K562 (cell line): Measurements from ENCODE around the gene VPS26A. TPM values are rescaled to one million over a fixed set of nuclear protein-coding genes. Genes with fewer than 3 reads are reported as not detected.

ENCODE experiments used
- ATF1 ChIP-seq, 2 experiments: fragments of 450-650 bp in 1 of 2; IDR thresholded peaks; 2 replicates each; pipeline ENCODE4 v1.6.1; 2016; ENCODE audit warnings: missing compliant biosample characterization in 1 of 2, missing genetic modification characterization in 1 of 2
- BRD4 ChIP-seq: fragments of 200-600 bp; sonication (generic); IDR thresholded peaks from 2 replicates; pipeline ENCODE4 v1.6.1; 2017; ENCODE audit warnings: inconsistent platforms
- CCAR2 ChIP-seq: fragments of 200-400 bp; formaldehyde crosslinking; IDR thresholded peaks from 2 replicates; pipeline ENCODE4 v1.6.1; 2017; ENCODE audit warnings: mild to moderate bottlenecking, low read depth, low read length
- CTCFL ChIP-seq: IDR thresholded peaks from 2 replicates; pipeline ENCODE4 v1.6.1; 2011; ENCODE audit warnings: borderline replicate concordance, low read depth, mild to moderate bottlenecking, moderate library complexity, low read length; ENCODE audit not compliant: insufficient read depth, poor library complexity, severe bottlenecking
- DPF2 ChIP-seq: fragments of 450-650 bp; IDR thresholded peaks from 2 replicates; pipeline ENCODE4 v1.6.1; 2016
- ETV5 ChIP-seq: sonication (generic); formaldehyde crosslinking; IDR thresholded peaks from 2 replicates; pipeline ENCODE4 v1.4.0; 2020; ENCODE audit warnings: low read depth, mild to moderate bottlenecking, missing genetic modification reagents
- FUS ChIP-seq: fragments of 200-400 bp; formaldehyde crosslinking; optimal IDR thresholded peaks from 2 replicates; pipeline ENCODE3; 2017; ENCODE audit warnings: low read depth, low read length
- GABPA ChIP-seq: fragments of 200-800 bp; sonication (Bioruptor generic); conservative IDR thresholded peaks from 2 replicates; pipeline ENCODE4 v1.6.1; 2016; ENCODE audit warnings: low read depth, missing genetic modification characterization, missing compliant biosample characterization
- GATAD2B ChIP-seq: fragments of 450-650 bp; IDR thresholded peaks from 2 replicates; pipeline ENCODE4 v1.6.1; 2017; ENCODE audit warnings: mild to moderate bottlenecking, borderline replicate concordance
- JUNB ChIP-seq: fragments of 450-650 bp; formaldehyde crosslinking; conservative IDR thresholded peaks from 2 replicates; pipeline ENCODE4 v1.4.0; 2020; ENCODE audit warnings: mild to moderate bottlenecking
- KLF10 ChIP-seq: fragments of 250-450 bp; sonication (Bioruptor Pico); IDR thresholded peaks from 2 replicates; pipeline ENCODE4 v1.6.1; 2021; ENCODE audit warnings: matching md5 sums
- MAFK ChIP-seq: IDR thresholded peaks from 2 replicates; pipeline ENCODE4 v1.6.1; 2011; ENCODE audit warnings: low read length, improper control_type of control experiment
- NFIC ChIP-seq: fragments of 450-650 bp; IDR thresholded peaks from 2 replicates; pipeline ENCODE4 v1.6.1; 2017; ENCODE audit warnings: mild to moderate bottlenecking, inconsistent platforms
- NR2C1 ChIP-seq, 2 experiments: fragments of 450-650 bp; IDR thresholded peaks; 2 replicates each; pipeline ENCODE4 v1.6.1; 2017; ENCODE audit warnings: mild to moderate bottlenecking in 2 of 2, antibody characterized with exemption in 1 of 2, inconsistent platforms in 1 of 2, missing compliant biosample characterization in 1 of 2, missing genetic modification characterization in 1 of 2
- NR2C2 ChIP-seq, 2 experiments: fragments of 200-800 bp in 1 of 2; sonication (Bioruptor generic) in 1 of 2; sonication (generic) in 1 of 2; formaldehyde crosslinking in 1 of 2; IDR thresholded peaks; 2 replicates each; pipeline versions ENCODE4 v1.6.1 to v1.8.0; 2016 to 2022; ENCODE audit warnings: mild to moderate bottlenecking in 1 of 2, missing compliant biosample characterization in 1 of 2, missing genetic modification characterization in 1 of 2, missing genetic modification reagents in 1 of 2
- PHB2 ChIP-seq: fragments of 450-650 bp; IDR thresholded peaks from 2 replicates; pipeline ENCODE4 v1.6.1; 2017; ENCODE audit warnings: low read depth
- PTRF ChIP-seq: fragments of 450-650 bp; IDR thresholded peaks from 2 replicates; pipeline ENCODE4 v1.6.1; 2016; ENCODE audit warnings: mild to moderate bottlenecking, missing genetic modification characterization, missing compliant biosample characterization
- RFX5 ChIP-seq: IDR thresholded peaks from 2 replicates; pipeline ENCODE4 v1.6.1; 2011; ENCODE audit warnings: low read depth, mild to moderate bottlenecking, improper control_type of control experiment, low read length
- SAFB2 ChIP-seq: fragments of 200-400 bp; formaldehyde crosslinking; IDR thresholded peaks from 2 replicates; pipeline ENCODE4 v1.6.1; 2018; ENCODE audit warnings: borderline replicate concordance, low read length, low read depth, moderate library complexity; ENCODE audit not compliant: severe bottlenecking
- SRF ChIP-seq, 2 experiments: fragments of 250-450, 450-650 bp in 1 of 2; sonication (Bioruptor Pico) in 1 of 2; sonication (generic) in 1 of 2; formaldehyde crosslinking; IDR thresholded peaks; 2 replicates each; pipeline versions ENCODE4 v1.5.0 to v1.5.1; 2020 to 2022; ENCODE audit warnings: mild to moderate bottlenecking in 1 of 2, missing genetic modification reagents in 1 of 2
- TAF9B ChIP-seq: fragments of 450-650 bp; IDR thresholded peaks from 2 replicates; pipeline ENCODE4 v1.6.1; 2018; ENCODE audit warnings: mild to moderate bottlenecking; ENCODE audit not compliant: partially characterized antibody
- TARDBP ChIP-seq: fragments of 450-650 bp; IDR thresholded peaks from 2 replicates; pipeline ENCODE4 v1.6.1; 2016
- THRAP3 ChIP-seq: fragments of 450-650 bp; IDR thresholded peaks from 2 replicates; pipeline ENCODE4 v1.6.1; 2016; ENCODE audit warnings: mild to moderate bottlenecking, inconsistent platforms, borderline replicate concordance
- ZKSCAN8 ChIP-seq: fragments of 200-800 bp; sonication (Bioruptor generic); IDR thresholded peaks from 2 replicates; pipeline ENCODE4 v1.6.1; 2016; ENCODE audit warnings: missing genetic modification characterization, missing compliant biosample characterization
- ZNF212 ChIP-seq: fragments of 450-650 bp; formaldehyde crosslinking; IDR thresholded peaks from 2 replicates; pipeline ENCODE4 v1.4.0; 2020; ENCODE audit warnings: mild to moderate bottlenecking
- ZNF274 ChIP-seq: IDR thresholded peaks from 2 replicates; pipeline ENCODE4 v1.6.1; 2011; ENCODE audit warnings: low read depth, mild to moderate bottlenecking, low read length, moderate library complexity, borderline replicate concordance
- ZNF316 ChIP-seq: fragments of 450-650 bp; IDR thresholded peaks from 2 replicates; pipeline ENCODE4 v1.6.1; 2016
- ZNF408 ChIP-seq: fragments of 250-450 bp; sonication (Bioruptor Pico); IDR thresholded peaks from 2 replicates; pipeline ENCODE4 v1.4.0; 2020; ENCODE audit warnings: low read depth, mild to moderate bottlenecking, moderate library complexity
- ZNF561 ChIP-seq: fragments of 450-650 bp; formaldehyde crosslinking; conservative IDR thresholded peaks from 2 replicates; pipeline ENCODE4 v1.4.0; 2020; ENCODE audit warnings: mild to moderate bottlenecking, moderate library complexity
- ZNF589 ChIP-seq: fragments of 200-800 bp; sonication (Bioruptor generic); IDR thresholded peaks from 2 replicates; pipeline ENCODE4 v1.6.1; 2016; ENCODE audit warnings: low read depth, missing genetic modification characterization, missing compliant biosample characterization
- ZNF76 ChIP-seq: fragments of 250-450 bp; sonication (Bioruptor Pico); IDR thresholded peaks from 2 replicates; pipeline ENCODE4 v1.4.0; 2020; ENCODE audit warnings: mild to moderate bottlenecking, moderate library complexity, borderline replicate concordance
- polyA plus RNA-seq, 8 experiments: library from polyadenylated mRNA; depleted of rRNA in 4 of 8; stranded (reverse) in 5 of 8; unstranded in 3 of 8; fragments of >200 nt; fragmentation: Nextera tagmentation in 2 of 8; fragmentation: Illumina TruSeq in 1 of 8; extraction: Ambion mirVana in 2 of 8; extraction: Trizol in 1 of 8; gene quantifications; 2 replicates each; pipeline versions ENCODE4 v1.2.1 to v1.2.3, GENCODE V29; 2011 to 2014; ENCODE audit warnings: inconsistent platforms in 1 of 8, missing spikeins in 1 of 8
- total RNA-seq, 7 experiments: library from RNA; depleted of rRNA in 6 of 7; stranded (reverse); fragments of >200 nt in 6 of 7; fragmentation: Illumina TruSeq in 2 of 7; extraction: Trizol in 2 of 7; gene quantifications; 2 replicates each; pipeline versions ENCODE4 v1.2.1 to v1.2.3, GENCODE V29; 2011 to 2021; ENCODE audit warnings: low replicate concordance in 1 of 7

The VPS26A gene
- total and polyA plus RNA-seq, 9 of the 15 experiments (the other 6 are each of a cell fraction or from before 2014, with no cell fraction given): 47.1 to 137 (median 69.3) TPM

- TF ChIP-seq SRF (CRISPR knock-in tag; IDR thresholded peaks at IDR 0.05) (no peak), PHB2 (no peak), ZNF561 (CRISPR knock-in tag) (no peak), THRAP3 (peak; percentile 80; the same call in 1 of the 2 replicates), TARDBP (no peak; the same call in 1 of the 2 replicates), RFX5 (peak; percentile 62; the same call in 1 of the 2 replicates), TAF9B (no peak), ZNF408 (CRISPR knock-in tag) (no peak), ZKSCAN8 (CRISPR knock-in tag) (no peak), ZNF589 (no peak), DPF2 (peak; percentile 72), NFIC (no peak), ZNF76 (CRISPR knock-in tag) (no peak), FUS (no peak), NR2C1 (IDR thresholded peaks at IDR 0.05) (no peak), NR2C1 (tag; IDR thresholded peaks at IDR 0.05) (0 out of 2 replicates have a peak, but pooled peaks have one; percentile 17), ATF1 (CRISPR knock-in tag; IDR thresholded peaks at IDR 0.05) (no peak), ATF1 (tag; IDR thresholded peaks at IDR 0.05) (no peak), JUNB (CRISPR knock-in tag) (no peak), GATAD2B (no peak), GABPA (tag) (no peak), KLF10 (CRISPR knock-in tag) (no peak), CTCFL (no peak), NR2C2 (CRISPR knock-in tag; IDR thresholded peaks at IDR 0.05) (no peak), NR2C2 (tag; IDR thresholded peaks at IDR 0.05) (no peak), CCAR2 (no peak), MAFK (no peak), ZNF274 (no peak), ZNF212 (no peak), BRD4 (no peak), ETV5 (CRISPR knock-in tag) (no peak), ZNF316 (no peak), PTRF (tag) (no peak), SAFB2 (no peak)
Observed at GRCh38 chr10:69179089-69179742, 55.2 kb downstream of the VPS26A start (continued).
